IMR-90 (cell line): ENCODE data around the gene ZNF565. TPM values are rescaled to one million over a fixed set of nuclear protein-coding genes. Genes with fewer than 3 reads are reported as not detected.

ENCODE experiments used
- ATAC-seq: fragments of 200-7000 bp; cut with Tn5 transposase; 2 replicates; pipeline ENCODE4 v1.9.1; 2020; ENCODE audit warnings: low read depth, mild to moderate bottlenecking, moderate library complexity
- BruUV-seq: library from RNA; stranded (reverse); fragments of 400-500 nt; replicated peaks from 2 replicates; lab custom pipeline; 2021; lab: Mats Ljungman, UMichigan
- CTCF ChIA-PET: fragments of 300-600 bp; formaldehyde crosslinking; extraction: SDS; loops from one replicate; lab custom pipeline; 2021; ENCODE audit warnings: antibody characterized with exemption; lab: Yijun Ruan, JAX
- POLR2A ChIA-PET: fragments of 300-600 bp; sonication (Branson Sonifier 250); formaldehyde crosslinking; loops from one replicate; lab custom pipeline; 2022; ENCODE audit warnings: antibody characterized with exemption; ENCODE audit not compliant: unreplicated experiment; lab: Charles Lee
- DNase-seq: peaks from one replicate; pipeline ENCODE4 v3.0.0; 2013
- H2AFZ ChIP-seq: replicated peaks from 2 replicates; pipeline ENCODE3; 2013; ENCODE audit warnings: low read length, mild to moderate bottlenecking; ENCODE audit not compliant: poor library complexity
- H2AK5ac ChIP-seq: 2 replicates; pipeline ENCODE4 v1.6.1; 2013; ENCODE audit warnings: low read depth, low read length, inconsistent platforms
- H2AK9ac ChIP-seq: replicated peaks from 2 replicates; pipeline ENCODE3; 2013; ENCODE audit warnings: mild to moderate bottlenecking, low read depth, low read length, moderate library complexity; ENCODE audit not compliant: poor library complexity
- H2BK120ac ChIP-seq: 2 replicates; pipeline ENCODE4 v1.6.1; 2013; ENCODE audit warnings: low read depth, low read length, inconsistent platforms
- H2BK15ac ChIP-seq: 3 replicates; pipeline ENCODE4 v1.6.1; 2013; ENCODE audit warnings: low read depth, low read length, inconsistent platforms
- H2BK20ac ChIP-seq: 2 replicates; pipeline ENCODE4 v1.6.1; 2013; ENCODE audit warnings: low read depth, mild to moderate bottlenecking, inconsistent platforms, low read length, moderate library complexity
- H2BK5ac ChIP-seq: 2 replicates; pipeline ENCODE4 v1.6.1; 2013; ENCODE audit warnings: mild to moderate bottlenecking, low read depth, low read length, inconsistent platforms; ENCODE audit not compliant: poor library complexity, severe bottlenecking
- H3K14ac ChIP-seq: replicated peaks from 2 replicates; pipeline ENCODE4 v1.6.1; 2013; ENCODE audit warnings: low read depth, low read length, inconsistent platforms
- H3K18ac ChIP-seq: 2 replicates; pipeline ENCODE4 v1.6.1; 2013; ENCODE audit warnings: low read depth, low read length, control low read depth
- H3K23ac ChIP-seq: 2 replicates; pipeline ENCODE4 v1.6.1; 2013; ENCODE audit warnings: low read depth, low read length, inconsistent platforms
- H3K27ac ChIP-seq: 2 replicates; pipeline ENCODE4 v1.5.1; 2013; ENCODE audit warnings: mild to moderate bottlenecking, control low read depth, low read length; ENCODE audit not compliant: insufficient read depth
- H3K27me3 ChIP-seq: 2 replicates; pipeline ENCODE4 v1.6.1; 2013; ENCODE audit warnings: low read length; ENCODE audit not compliant: control insufficient read depth, insufficient read depth
- H3K36me3 ChIP-seq: 2 replicates; pipeline ENCODE4 v1.6.1; 2013; ENCODE audit warnings: low read length, mixed read lengths; ENCODE audit not compliant: control insufficient read depth, insufficient read depth
- H3K4ac ChIP-seq: 2 replicates; pipeline ENCODE4 v1.6.1; 2013; ENCODE audit warnings: low read depth, low read length, inconsistent platforms
- H3K4me1 ChIP-seq: 2 replicates; pipeline ENCODE4 v1.6.1; 2013; ENCODE audit warnings: low read length, mixed read lengths; ENCODE audit not compliant: control insufficient read depth, insufficient read depth
- H3K4me2 ChIP-seq: 2 replicates; pipeline ENCODE4 v1.6.1; 2013; ENCODE audit warnings: low read depth, mild to moderate bottlenecking, control low read depth, low read length, moderate library complexity
- H3K4me3 ChIP-seq: 2 replicates; pipeline ENCODE4 v1.5.1; 2013; ENCODE audit warnings: low read depth, mild to moderate bottlenecking, control low read depth, low read length, moderate library complexity; ENCODE audit not compliant: insufficient read depth
- H3K56ac ChIP-seq: 2 replicates; pipeline ENCODE4 v1.6.1; 2013; ENCODE audit warnings: low read length, inconsistent platforms; ENCODE audit not compliant: insufficient read depth; ENCODE audit errors: extremely low read depth
- H3K79me1 ChIP-seq, 2 experiments: 2 replicates each; pipeline ENCODE4 v1.6.1; 2013; ENCODE audit warnings: low read length in 2 of 2, inconsistent platforms in 1 of 2, low read depth in 1 of 2
- H3K9ac ChIP-seq: 2 replicates; pipeline ENCODE4 v1.6.1; 2013; ENCODE audit warnings: low read depth, low read length, control low read depth
- H3K9me1 ChIP-seq: 2 replicates; pipeline ENCODE4 v1.6.1; 2013; ENCODE audit warnings: low read length, inconsistent platforms; ENCODE audit not compliant: insufficient read depth
- H3K9me3 ChIP-seq: 2 replicates; pipeline ENCODE4 v1.6.1; 2013; ENCODE audit warnings: low read length; ENCODE audit not compliant: control insufficient read depth, insufficient read depth
- H4K20me1 ChIP-seq: 2 replicates; pipeline ENCODE4 v1.6.1; 2013; ENCODE audit warnings: low read length, inconsistent platforms; ENCODE audit not compliant: insufficient read depth
- H4K5ac ChIP-seq: 2 replicates; pipeline ENCODE4 v1.6.1; 2013; ENCODE audit warnings: mild to moderate bottlenecking, low read depth, low read length, control low read depth
- H4K8ac ChIP-seq, 2 experiments: 2 replicates each; pipeline ENCODE4 v1.6.1; 2013; ENCODE audit warnings: low read depth in 2 of 2, low read length in 2 of 2, control low read depth in 1 of 2, inconsistent platforms in 1 of 2
- H4K91ac ChIP-seq: 2 replicates; pipeline ENCODE4 v1.6.1; 2013; ENCODE audit warnings: low read depth, low read length, inconsistent platforms; ENCODE audit not compliant: insufficient read depth
- CEBPB ChIP-seq: IDR thresholded peaks from 2 replicates; pipeline ENCODE4 v1.6.1; 2012; ENCODE audit warnings: low read depth, low read length, improper control_type of control experiment
- ELK1 ChIP-seq: fragments of 150-350 bp; IDR thresholded peaks from 2 replicates; pipeline ENCODE4 v1.6.1; 2016; ENCODE audit warnings: low read depth, mild to moderate bottlenecking, low read length, moderate library complexity, borderline replicate concordance
- FOS ChIP-seq: fragments of 150-350 bp; IDR thresholded peaks from 2 replicates; pipeline ENCODE4 v1.6.1; 2016; ENCODE audit warnings: low read depth, low read length
- MAFK ChIP-seq: IDR thresholded peaks from 2 replicates; pipeline ENCODE4 v1.6.1; 2012; ENCODE audit warnings: low read depth, low read length, improper control_type of control experiment
- NFE2L2 ChIP-seq: fragments of 150-350 bp; IDR thresholded peaks from 2 replicates; pipeline ENCODE4 v1.6.1; 2016; ENCODE audit warnings: low read depth, mild to moderate bottlenecking, low read length
- RAD21 ChIP-seq: IDR thresholded peaks from 2 replicates; pipeline ENCODE4 v1.6.1; 2012; ENCODE audit warnings: low read length, improper control_type of control experiment
- WGBS, 2 experiments: methylation state at CpG; one replicate each; pipeline versions ENCODE4 v1.1.5 to v1.1.7; 2013; ENCODE audit warnings: missing lambda C conversion rate in 2 of 2; ENCODE audit not compliant: insufficient read length in 1 of 2; ENCODE audit errors: extremely low coverage in 2 of 2; 5-methylcytosine and 5-hydroxymethylcytosine counted together
- dilution Hi-C: fragments of 300-500 bp; cut with HindIII; formaldehyde crosslinking; loops from one replicate; pipeline ENCODE4 v1.14.3; 2018; ENCODE audit warnings: low sequenced_read_pairs; ENCODE audit not compliant: unreplicated experiment
- in situ Hi-C: fragments of 300-500 bp; cut with MboI; formaldehyde crosslinking; loops from 3 replicates; pipeline ENCODE4 v1.14.3; 2019; ENCODE audit warnings: low sequenced_read_pairs, inconsistent platforms, mixed read lengths
- intact Hi-C: fragments of 100-400 bp; cut with micrococcal nuclease; formaldehyde crosslinking; loops from 2 replicates; pipeline ENCODE4 v1.10.0; 2022
- polyA plus RNA-seq, 3 experiments: library from polyadenylated mRNA; depleted of rRNA; stranded (reverse); fragments of >200 nt; gene quantifications; 2 replicates each; pipeline ENCODE4 v1.2.3, GENCODE V29; 2012; ENCODE audit warnings: low replicate concordance in 1 of 3
- total RNA-seq: library from RNA; depleted of rRNA; stranded (reverse); fragments of >200 nt; gene quantifications from 2 replicates; pipeline ENCODE4 v1.2.3, GENCODE V29; 2012

Gene ZNF565
- total and polyA plus RNA-seq, 2 of the 4 experiments (the other 2 are of a cell fraction) = 2.3 to 7.5 TPM

DNA sequence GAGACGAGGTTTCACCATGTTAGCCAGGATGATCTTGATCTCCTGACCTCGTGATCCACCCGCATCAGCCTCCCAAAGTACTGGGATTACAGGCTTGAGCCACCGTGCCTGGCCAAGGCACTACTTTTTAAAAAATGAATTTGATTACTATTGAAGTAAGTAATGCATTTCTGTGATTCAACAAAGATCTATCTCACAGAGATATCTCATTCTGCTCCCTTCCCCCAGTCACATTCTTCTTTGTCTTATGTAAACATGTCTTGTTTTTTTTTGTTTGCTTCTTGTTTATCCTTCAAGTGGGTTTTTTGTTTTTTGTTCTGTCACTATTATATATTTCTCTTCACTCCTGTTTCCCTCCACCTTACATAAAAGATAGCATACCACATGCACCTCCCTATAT is 7.0 kb upstream of the ZNF565 start:
- no peak for ATAC-seq
- Histone ChIP-seq H3K9me3 (no peaks in the 10 kb centered on the region), H2AK9ac (no peak overlapping the region), H2BK15ac (no peak overlapping the region), H2BK5ac (no peak overlapping the region), H3K79me1 (peaks cover 8 to 28% of the 10 kb centered on the region in 2 experiments), H4K8ac (no peak overlapping the region), H3K9me1 (peaks cover 6% of the 10 kb centered on the region; the same call in 1 of the 2 replicates), H3K36me3 (peaks cover 26% of the 10 kb centered on the region), H2AFZ (no peak overlapping the region), H3K9ac (no peak overlapping the region), H3K4me2 (no peak overlapping the region), H2AK5ac (no peak overlapping the region), H3K14ac (no peak overlapping the region), H3K4ac (no peak overlapping the region), H3K18ac (no peak overlapping the region), H2BK20ac (no peak overlapping the region), H3K27me3 (no peaks in the 10 kb centered on the region), H3K4me1 (peaks cover 10% of the 10 kb centered on the region), H4K91ac (no peak overlapping the region), H2BK120ac (no peak overlapping the region), H3K27ac (no peak overlapping the region), H4K20me1 (peaks cover 52% of the 10 kb centered on the region), H4K5ac (no peak overlapping the region), H3K23ac (no peak overlapping the region), H3K56ac (no peak overlapping the region), H3K4me3 (no peak overlapping the region)
- WGBS, 2 experiments = 100% methylated on average over 1 of the region's 4 CpGs; no CpG with 5 or more reads in 1 of the 2 experiments
- dilution Hi-C loops = no loop called here
- TF ChIP-seq ELK1 (no peak), MAFK (no peak), RAD21 (no peak), FOS (no peak), CEBPB (no peak), NFE2L2 (no peak)
- no TSS peak for BruUV-seq
- intact Hi-C loops = no loop called here
- POLR2A ChIA-PET = no interaction called here
- CTCF ChIA-PET = no interaction called here
- in situ Hi-C loops = loop anchor here (25.0 kb wide), 1 partner anchor 991 kb away; the partner anchor contains the start of genes ZNF383 and ZNF585B
- no peak for DNase-seq
